Measurements from ENCODE around the gene MACF1.
A peak's percentile ranks its signal among the peaks of the same experiment; 100 is the strongest.

MACF1 gene

DNA sequence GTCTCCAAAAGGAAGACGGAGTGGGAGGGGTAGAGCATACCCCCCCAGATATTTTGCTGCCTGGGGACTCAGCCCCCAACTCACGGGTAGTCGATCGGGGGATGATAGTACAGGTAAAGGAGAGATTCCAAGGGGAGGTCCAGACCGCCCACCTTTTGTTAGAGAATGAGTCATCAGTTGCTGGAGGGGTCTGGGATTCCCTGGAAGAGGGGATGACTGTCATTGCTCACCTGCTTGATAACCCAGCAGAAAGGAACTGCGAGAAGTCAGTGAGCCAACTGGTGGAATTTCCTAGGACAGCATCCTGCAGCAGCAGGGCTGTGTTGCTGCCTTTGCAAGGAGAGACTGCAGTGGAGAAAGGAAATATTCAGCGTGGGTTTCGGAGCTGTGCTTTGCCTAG lies 64.4 kb downstream of the MACF1 start:
- no peak for DNase-seq

DNA sequence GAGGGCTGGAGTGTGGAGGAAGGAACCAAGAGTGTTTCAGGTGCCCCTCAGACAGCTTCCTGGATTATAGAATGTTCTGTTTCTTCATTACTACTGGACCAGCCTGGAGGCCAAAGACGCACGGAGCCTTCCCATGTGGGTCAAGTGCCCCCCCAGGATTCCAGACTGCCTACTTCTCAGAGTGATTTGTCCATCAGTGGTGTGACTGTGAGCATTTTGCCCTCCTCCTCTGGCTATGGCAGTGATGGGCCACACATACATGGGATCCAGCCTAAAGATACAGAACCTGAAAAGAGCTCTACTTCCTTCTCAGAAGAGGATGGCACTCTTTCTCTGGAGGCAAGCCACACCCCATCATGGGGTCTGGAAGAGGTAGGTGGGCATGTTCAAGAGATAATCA lies 64.9 kb downstream of the MACF1 start:
- DNase-seq, result no peak

DNA sequence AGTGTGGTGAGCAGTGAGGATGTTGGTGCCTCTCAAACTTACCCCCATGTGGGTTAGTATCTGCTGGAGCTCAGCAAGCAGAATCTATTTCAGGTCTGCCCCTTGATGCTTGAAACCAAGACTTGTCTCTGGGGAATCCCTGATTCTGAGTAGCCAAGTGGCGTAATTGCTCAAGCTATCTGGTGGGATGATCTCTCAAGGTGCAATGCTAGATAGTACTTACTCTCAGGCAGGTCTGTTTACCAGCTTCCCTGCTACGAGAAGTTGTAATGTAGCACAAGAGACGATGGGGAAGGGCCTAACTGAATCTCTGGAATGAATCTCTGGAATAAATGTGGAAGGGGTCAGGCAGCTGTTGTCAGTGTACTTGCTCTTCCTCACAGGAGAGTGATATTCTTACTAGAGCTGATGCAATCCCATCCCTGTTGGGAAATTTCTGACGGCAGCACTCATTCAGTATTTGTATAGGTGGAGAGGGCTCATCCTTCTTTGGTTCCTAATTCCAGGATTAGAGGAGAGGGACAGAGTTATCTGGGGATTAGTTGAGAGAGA lies 65.4 kb downstream of the MACF1 start:
- DNase-seq, result no peak

DNA sequence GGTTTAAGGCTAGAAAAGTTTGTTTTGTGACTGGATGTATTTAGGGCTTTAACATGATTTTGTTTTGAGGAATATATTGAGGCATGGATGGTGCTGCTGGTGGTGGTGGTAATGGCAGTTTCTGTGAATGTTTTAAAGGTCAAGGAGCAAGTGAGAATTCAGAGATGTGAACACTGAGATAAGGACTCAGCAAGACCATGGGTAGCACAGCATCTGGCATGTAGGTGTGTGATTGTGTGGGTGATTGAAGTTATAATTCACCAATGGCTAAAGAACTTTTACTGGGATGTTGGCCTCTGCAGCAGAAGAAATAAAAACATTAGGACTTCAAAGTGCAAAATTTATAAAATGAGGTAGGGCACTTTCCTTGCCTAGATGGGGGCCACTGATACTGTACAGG lies 65.9 kb downstream of the MACF1 start:
- DNase-seq, result no peak

DNA sequence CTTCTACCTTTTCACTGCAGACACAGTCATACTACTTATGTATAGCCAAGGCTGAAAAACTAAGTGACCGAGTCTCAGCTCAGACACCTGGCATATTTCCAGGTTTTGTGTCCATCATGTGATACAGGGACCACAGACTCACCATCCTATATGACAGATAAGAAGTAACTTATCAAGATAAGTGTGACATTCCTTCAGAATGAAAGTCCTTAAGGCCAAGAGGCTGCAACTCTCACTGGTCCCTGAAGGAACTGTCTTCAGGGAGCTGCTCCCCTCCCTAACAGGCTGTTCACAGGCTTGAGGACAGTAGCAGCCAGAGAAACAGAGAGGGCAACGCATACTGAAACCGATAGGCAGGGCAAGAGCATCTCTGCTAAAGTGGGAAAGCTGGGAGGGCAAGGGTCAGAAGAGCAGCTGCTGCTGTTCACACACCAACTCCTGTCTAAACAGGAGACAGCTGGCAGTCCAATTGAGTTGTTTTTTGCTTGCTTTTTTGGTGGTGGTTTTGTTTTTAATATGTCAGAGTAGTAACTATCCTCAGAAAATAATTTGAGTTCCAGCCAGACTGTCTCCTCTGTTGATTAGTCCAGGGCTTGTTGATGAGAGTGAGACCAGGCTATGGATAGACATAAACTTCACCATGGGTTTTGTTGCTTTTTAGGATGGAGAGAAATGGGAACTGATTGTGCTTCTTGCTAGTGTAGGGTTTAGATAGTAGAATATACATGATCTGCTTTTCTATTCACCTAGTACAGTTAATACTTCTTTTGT lies 67.7 kb downstream of the MACF1 start:
- DNase-seq, result peak; percentile 65

DNA sequence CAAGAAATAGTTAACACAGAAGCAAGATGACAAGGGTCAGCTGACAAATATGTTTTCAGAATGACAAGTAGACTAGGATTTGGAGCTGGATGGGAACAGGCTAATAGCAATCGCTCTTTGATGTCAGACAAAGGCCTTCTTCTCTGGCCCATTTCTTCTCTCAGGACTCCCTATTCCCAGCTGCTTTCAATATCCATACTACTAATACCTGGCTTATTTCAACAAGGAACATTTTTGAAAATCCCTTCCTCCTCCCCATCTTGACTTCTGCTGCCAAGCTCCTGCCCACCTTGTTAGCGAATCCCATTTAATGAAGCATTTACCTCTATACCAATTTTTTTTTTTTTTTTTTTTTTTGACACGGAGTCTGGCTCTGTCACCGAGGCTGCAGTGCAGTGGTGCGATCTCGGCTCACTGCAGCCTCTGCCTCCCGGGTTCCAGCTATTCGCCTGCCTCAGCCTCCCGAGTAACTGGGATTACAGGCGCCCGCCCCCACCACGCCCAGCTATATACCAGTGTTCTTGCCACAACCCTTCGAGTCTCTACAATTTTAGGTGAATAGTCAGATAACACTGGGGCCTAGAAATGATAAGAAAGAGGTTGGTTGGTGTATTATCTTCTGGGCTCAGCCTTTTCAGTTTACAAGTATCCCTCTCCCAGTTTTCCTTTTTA lies 68.4 kb downstream of the MACF1 start:
- peak; percentile 33 for DNase-seq

DNA sequence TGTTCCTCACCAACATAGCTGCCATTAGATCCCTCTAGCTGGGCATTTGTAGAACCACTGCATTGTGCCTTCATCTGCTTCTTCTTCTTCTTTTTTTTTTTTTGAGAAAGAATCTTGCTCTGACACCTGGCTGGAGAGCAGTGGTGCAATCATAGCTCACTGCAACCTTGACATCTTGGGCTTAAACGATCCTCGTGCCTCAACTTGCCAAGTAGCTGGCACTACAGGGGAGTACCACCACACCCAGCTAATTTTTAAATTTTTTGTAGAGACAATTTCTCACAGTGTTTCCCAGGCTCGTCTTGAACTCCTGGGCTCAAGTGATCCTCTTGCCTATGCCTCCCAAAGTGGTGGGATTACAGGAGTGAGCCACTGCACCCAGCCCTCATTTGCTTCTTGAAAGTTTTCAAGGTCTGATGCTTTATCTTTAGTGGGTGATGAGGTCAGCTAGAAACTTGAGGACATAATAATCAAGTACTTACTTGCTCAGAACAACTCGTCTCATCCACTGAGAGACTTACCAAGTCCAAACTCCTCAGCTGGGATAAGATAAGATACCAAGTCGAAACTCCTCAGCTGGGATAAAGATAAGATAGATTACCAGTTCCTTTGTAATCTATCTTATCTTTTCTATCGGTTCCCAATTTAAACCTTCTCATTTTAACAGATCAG lies 71.5 kb downstream of the MACF1 start:
- DNase-seq, result no peak

DNA sequence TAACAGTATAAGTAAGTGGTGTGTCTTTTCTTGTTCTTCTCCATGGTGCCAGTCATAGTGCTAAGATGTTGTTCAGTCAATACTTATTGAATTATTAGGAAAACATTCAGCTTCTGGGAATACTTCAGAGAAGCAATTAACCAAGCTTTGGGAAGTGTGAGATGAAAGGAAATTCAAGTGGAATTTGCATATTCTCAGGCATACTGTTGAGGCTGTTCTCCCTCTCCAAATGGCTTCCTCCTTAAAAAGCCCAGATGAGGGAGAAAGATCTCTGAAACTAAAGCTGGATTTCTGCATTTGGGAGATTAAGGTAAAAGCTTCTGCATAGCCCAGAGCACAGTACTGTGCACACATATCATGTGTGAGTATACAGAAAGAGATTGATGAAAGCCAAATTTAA lies 73.4 kb downstream of the MACF1 start:
- DNase-seq, result no peak

DNA sequence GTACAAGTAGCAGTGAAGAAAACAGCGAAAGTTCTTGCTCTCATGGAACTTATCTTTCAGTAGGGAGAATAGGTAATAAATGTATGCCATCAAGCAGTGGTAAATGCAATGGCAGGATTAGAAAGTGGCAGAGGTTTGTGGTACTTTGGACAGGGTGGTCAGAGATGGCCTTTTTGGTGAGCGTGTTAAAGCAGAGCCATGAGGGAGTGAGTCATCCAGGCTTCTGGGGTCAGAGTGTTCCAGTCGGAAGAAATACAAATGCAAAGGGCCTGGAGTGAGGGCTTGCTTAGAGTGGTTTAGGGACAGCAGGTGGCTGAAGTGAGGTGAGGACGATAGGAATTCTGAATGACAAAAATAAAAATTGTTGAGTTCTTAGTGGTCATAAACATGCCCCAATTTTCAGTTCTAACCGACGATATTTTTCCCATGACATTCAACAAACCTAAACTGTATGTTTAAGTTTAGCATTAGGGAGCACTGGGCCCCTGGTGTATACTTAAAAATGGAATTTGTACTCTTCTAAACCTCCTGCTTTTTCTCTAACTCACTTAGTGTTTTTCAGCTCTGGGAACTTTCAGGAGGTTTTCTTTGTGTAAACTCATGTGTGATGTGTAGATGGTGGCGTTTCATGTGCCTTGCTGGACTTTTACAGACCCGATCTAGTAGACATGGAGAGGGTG lies 78.2 kb downstream of the MACF1 start:
- no peak for DNase-seq

DNA sequence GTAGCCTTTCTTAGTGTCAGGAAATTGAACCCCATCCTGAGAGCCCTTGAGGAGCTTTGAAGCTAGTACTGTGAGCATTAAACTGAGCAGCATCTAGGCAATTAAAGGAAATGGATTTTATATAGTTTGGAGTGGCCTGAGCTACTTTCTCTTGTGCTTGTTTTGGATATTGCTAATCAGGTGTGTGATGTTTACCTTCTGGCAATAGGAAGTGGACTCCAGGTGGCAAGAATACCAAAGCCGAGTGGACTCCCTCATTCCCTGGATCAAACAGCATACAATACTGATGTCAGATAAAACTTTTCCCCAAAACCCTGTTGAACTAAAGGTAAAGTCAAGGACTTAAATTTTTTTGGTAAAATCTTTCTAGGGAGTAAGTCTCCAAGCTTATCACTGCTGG lies 79.4 kb downstream of the MACF1 start:
- DNase-seq, result peak; percentile 17

DNA sequence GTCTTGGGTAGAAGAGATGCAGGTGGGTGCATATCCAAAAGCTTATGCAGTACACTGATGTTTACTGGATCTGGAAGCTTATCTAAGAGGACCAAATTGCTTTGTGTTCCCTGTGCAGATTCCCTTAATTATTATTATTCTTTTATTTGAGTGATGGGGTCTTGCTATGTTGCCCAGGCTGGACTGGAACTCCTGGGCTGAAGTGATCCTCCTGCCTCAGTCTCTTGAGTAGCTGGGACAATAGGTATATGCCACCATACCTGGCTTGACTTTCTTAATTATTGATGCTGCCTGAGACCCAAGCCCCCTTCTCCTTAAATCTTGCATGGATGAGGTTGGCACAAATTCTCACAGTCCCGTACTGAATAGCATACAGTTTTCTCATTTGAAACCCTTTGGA lies 83.0 kb downstream of the MACF1 start:
- no peak for DNase-seq

DNA sequence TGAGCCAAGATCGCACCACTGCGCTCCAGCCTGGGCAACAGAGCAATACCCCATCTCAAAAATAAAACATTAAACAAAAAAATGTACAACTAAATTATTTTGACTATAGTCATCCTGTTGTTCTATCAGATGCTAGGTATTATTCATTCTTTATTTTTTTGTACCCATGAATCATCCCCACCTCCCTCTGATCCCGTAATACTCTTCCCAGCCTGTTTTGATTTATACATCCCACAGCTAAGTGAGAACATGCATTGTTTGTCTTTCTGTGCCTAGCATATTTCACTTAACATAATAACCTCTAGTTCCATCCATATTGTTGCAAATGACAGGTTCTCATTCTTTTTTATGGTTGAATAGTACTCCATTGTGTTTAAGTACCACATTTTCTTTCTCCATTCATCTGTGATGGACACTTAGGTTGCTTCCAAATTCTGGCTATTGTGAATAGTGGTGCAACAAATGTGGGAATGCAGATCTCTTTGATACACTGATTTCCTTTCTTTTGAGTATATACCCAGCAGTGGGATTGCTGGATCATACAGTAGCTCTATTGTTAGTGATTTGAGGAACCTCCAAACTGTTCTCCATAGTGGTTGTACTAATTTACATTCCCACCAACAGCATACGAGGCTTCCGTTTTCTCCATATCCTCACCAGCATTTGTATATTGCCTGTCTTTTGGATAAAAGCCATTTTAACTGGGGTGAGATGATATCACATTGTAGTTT lies 84.4 kb downstream of the MACF1 start:
- DNase-seq, result no peak

DNA sequence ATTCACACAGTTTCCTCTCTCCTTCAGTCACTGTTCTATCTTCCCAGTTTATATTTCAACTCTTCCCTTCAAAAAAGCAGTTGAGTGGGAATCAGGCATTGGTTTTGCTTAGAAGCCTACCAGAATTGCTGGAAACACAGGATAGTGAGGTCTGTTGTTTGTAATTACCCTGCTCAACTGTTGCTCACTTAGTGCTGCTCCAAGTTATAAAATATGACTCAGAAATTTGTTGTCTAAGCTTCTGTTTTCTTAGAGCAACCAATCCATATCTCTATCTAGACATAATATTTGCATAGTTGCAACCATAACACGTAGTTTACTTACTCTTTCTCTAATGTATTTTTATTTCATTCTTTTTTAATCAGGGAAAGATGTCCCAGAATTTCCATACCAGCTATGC lies 87.9 kb downstream of the MACF1 start:
- DNase-seq, result no peak

DNA sequence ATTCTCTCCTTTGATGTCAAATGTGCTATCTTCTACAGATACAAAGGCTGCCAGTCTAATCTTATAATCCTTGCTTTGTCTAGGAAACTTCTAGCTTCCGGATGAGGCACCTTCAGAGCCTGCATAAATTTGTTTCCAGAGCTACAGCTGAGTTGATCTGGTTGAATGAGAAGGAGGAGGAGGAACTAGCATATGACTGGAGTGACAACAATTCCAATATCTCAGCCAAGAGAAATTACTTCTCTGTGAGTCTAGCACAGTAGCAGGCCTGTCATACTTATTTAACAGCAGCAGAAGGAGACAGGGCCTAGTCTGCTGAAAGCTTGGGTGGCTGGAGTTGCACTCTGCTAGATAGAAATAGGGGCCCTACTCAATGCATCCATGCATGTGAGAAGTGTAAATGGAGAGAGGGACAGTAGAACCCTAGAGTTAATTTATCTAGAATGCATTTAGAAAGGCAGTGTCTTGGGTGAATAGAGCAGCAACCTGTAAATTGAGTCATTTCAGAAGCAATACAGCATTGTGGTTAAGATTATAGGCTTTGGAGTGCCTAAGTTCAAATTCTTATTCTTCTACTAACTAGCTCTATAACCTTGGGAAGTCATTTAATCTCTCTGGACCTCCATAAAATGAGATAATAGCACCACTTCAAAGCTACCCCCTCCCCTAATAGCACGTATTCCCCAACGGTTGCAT lies 89.0 kb downstream of the MACF1 start:
- no peak for DNase-seq

DNA sequence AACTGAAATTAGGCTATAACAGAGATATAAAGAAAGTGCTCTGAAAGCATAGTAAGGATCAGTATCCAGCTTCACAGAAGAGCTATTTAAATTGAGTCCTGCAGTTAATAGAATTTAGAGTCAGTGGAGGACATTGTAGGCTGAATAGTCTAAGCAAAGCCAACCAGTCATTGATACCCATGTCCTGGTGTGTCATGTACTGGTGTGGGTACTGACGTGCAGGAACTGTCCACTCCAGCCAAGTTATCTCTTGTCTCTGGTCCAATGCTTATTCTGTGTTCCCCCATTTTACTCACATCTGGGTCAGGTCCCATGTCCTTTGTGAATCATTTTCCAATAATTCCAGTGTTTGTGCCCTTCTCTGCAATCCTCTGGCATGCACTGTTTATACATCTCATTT lies 90.0 kb downstream of the MACF1 start:
- no peak for DNase-seq

DNA sequence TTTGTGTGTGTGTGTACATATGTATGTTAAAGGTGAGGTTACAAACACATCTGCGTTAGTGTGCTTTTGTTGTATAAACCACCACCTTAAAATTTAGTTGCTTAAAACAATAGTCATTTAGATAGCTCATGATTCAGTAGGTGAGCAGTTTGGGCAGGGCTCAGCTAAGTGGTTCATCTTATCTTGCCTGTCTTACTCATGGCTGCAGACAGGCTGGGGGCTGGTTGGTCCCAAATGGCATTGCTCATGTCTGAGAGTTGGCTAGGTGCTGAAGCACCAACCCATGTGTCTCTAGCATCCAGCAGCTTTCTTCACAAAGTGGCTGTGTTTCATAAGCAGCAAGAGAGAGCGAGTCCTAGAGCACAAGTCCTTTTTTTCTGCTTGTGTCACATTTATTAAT lies 91.4 kb downstream of the MACF1 start:
- no peak for DNase-seq

DNA sequence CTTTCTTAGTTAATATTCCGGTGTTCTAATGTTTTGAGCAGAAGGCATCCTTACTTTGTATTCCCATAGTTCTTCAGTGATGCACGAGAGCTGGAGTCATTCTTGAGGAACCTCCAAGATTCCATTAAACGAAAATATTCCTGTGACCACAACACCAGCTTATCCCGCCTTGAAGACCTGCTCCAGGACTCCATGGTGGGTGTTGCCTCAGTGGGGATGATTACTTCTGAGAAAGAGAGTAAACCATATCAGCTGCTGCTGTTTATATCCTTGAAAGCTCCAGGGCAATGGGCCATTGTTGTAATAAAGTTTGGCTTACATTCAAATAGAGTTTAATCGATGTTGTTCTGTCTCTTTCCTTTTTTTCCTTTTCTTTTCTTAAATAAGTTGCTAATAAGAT lies 93.1 kb downstream of the MACF1 start:
- DNase-seq, result no peak

DNA sequence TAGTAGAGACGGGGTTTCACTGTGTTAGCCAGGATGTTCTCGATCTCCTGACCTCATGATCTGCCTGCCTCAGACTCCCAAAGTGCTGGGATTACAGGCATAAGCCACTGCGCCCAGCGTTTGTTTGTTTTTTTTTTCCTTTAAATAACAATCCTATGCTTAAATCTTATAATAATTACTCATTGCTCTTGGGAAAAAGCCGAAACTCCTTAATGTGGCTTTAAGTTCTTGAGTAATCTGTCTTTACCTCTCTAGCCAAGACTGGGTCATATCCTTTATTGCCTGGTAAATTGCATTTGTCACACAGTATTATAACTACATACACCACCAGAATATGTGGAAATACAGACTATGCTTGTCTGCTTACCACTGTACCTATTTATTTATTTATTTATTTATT lies 97.1 kb downstream of the MACF1 start:
- DNase-seq, result no peak

DNA sequence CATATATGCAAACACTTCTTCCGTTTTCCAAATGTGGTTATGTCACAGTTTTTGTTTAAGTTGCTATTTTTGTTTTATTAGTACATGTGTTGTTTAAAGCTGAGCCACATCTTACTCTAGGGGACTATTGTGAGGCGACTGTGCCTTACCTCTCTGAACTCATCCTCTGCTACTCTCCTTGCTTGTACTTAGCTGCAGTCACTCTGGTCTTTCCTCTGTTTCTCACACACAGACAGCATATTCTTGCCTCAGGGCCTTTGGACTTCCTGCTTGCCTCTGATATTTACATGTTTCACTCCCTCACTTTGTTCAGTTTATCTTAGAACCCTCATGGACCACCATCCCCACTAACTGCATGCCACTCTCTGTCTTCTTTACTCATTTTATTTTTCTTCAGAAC lies 101.1 kb downstream of the MACF1 start:
- no peak for DNase-seq

DNA sequence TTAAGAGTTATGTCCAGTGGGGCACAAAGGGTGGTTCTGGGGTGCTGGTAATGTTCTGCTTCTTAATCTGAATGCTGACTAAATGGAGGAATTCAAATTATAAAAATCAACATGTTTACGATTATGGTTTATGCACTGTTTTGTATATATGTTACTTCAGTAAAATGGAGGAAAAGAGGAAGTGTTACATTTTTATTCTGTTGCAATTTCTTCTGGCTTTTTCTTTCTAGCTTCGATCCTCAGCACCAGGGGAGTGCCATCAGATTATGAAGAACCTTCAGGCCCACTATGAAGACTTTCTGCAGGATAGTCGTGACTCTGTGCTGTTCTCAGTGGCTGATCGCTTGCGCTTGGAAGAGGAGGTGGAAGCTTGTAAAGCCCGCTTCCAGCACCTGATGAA lies 105.5 kb downstream of the MACF1 start:
- no peak for DNase-seq

DNA sequence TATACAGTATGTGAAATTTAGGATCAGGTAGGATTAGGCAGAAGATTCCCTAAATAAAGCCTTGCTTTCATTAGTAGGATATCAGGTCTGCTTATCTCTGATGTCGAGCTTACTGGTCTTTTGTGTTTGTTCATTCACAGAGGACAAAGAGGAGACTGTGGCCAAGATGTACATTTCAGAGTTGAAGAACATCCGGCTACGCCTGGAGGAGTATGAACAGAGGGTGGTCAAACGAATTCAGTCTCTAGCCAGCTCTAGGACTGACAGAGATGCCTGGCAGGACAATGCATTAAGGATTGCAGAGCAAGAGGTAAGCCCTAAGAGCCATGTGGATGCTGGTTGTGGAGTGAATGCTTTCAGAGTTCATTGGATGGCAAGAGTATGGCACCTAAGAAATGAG lies 106.2 kb downstream of the MACF1 start:
- DNase-seq, result no peak

DNA sequence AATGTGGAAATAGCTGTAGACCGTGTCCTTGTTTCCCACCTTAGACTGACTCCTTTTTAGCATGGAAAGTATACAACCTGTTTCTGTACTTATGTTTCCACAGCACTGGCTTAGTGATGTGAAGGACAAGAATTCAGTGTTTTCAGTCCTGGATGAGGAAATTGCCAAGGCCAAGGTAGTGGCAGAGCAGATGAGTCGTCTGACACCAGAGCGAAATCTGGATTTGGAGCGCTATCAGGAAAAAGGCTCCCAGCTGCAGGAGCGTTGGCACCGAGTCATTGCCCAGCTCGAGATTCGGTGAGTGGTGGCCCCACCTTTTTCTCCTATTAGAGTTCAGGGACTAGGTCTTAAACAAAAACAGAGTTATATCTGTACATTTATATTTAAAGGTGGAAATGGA lies 112.6 kb downstream of the MACF1 start:
- no peak for DNase-seq
